Neural progenitor cell (in vitro differentiated cells): ENCODE measurements around the gene MAP6D1.

Source experiments
- EZH2 ChIP-seq: fragments of 200-600 bp; sonication (generic); IDR thresholded peaks from 2 replicates; pipeline ENCODE4 v1.6.1; 2017; ENCODE audit warnings: antibody characterized with exemption, mild to moderate bottlenecking, moderate library complexity
- TF ChIP-seq, protein P1 (sequence below): fragments of 200-600 bp; sonication (generic); IDR thresholded peaks from 2 replicates; pipeline ENCODE4 v1.5.1; 2017; ENCODE audit warnings: antibody characterized with exemption, mild to moderate bottlenecking

GRCh38 chr3:183819831-183820230 lies 5.5 kb downstream of the MAP6D1 start:
- no peak for TF ChIP-seq EZH2
- TF ChIP-seq, protein P1, sequence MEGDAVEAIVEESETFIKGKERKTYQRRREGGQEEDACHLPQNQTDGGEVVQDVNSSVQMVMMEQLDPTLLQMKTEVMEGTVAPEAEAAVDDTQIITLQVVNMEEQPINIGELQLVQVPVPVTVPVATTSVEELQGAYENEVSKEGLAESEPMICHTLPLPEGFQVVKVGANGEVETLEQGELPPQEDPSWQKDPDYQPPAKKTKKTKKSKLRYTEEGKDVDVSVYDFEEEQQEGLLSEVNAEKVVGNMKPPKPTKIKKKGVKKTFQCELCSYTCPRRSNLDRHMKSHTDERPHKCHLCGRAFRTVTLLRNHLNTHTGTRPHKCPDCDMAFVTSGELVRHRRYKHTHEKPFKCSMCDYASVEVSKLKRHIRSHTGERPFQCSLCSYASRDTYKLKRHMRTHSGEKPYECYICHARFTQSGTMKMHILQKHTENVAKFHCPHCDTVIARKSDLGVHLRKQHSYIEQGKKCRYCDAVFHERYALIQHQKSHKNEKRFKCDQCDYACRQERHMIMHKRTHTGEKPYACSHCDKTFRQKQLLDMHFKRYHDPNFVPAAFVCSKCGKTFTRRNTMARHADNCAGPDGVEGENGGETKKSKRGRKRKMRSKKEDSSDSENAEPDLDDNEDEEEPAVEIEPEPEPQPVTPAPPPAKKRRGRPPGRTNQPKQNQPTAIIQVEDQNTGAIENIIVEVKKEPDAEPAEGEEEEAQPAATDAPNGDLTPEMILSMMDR, result no peak
